Loucy (cell line): ENCODE results near the gene ANKRD34B.

Experiments used
- H2AFZ ChIP-seq: fragments of 200-600 bp; sonication (generic); 2 replicates; pipeline ENCODE4 v1.6.0; 2016; ENCODE audit warnings: antibody characterized with exemption, mild to moderate bottlenecking, low read length, moderate library complexity
- H3F3A ChIP-seq: fragments of 200-600 bp; 2 replicates; pipeline ENCODE4 v1.6.0; 2016; ENCODE audit warnings: antibody characterized with exemption, low read depth, mild to moderate bottlenecking
- H3K27me3 ChIP-seq: fragments of 200-600 bp; sonication (generic); 2 replicates; pipeline ENCODE4 v1.6.1; 2014; ENCODE audit warnings: low read length, mild to moderate bottlenecking; ENCODE audit not compliant: insufficient read depth, poor library complexity, severe bottlenecking
- H3K36me3 ChIP-seq: fragments of 200-600 bp; sonication (generic); 2 replicates; pipeline ENCODE4 v1.6.1; 2016; ENCODE audit warnings: low read length; ENCODE audit not compliant: insufficient read depth
- H3K4me1 ChIP-seq: fragments of 200-600 bp; sonication (generic); 2 replicates; pipeline ENCODE4 v1.5.1; 2014; ENCODE audit warnings: low read length, mild to moderate bottlenecking; ENCODE audit not compliant: insufficient read depth, poor library complexity, severe bottlenecking
- H3K4me2 ChIP-seq: fragments of 200-600 bp; sonication (generic); 2 replicates; pipeline ENCODE4 v1.6.0; 2014; ENCODE audit warnings: antibody characterized with exemption, low read length, low read depth, mild to moderate bottlenecking; ENCODE audit not compliant: poor library complexity, severe bottlenecking
- H3K4me3 ChIP-seq: fragments of 200-600 bp; sonication (generic); 2 replicates; pipeline ENCODE4 v1.5.1; 2014; ENCODE audit warnings: low read length, mild to moderate bottlenecking, mixed read lengths; ENCODE audit not compliant: poor library complexity, severe bottlenecking
- H3K79me2 ChIP-seq: fragments of 200-600 bp; sonication (generic); 2 replicates; pipeline ENCODE4 v1.6.1; 2014; ENCODE audit warnings: low read length; ENCODE audit not compliant: insufficient read depth
- H3K9ac ChIP-seq: fragments of 200-600 bp; sonication (generic); 2 replicates; pipeline ENCODE4 v1.6.0; 2014; ENCODE audit warnings: mild to moderate bottlenecking, low read depth, low read length, moderate library complexity; ENCODE audit not compliant: poor library complexity, severe bottlenecking
- H3K9me2 ChIP-seq: fragments of 200-600 bp; sonication (generic); replicated peaks from 2 replicates; pipeline ENCODE4 v1.6.1; 2016; ENCODE audit warnings: low read depth, low read length, mixed read lengths
- H3K9me3 ChIP-seq: fragments of 200-600 bp; sonication (generic); 2 replicates; pipeline ENCODE4 v1.6.1; 2014; ENCODE audit warnings: mild to moderate bottlenecking, antibody characterized with exemption, low read length, low read depth; ENCODE audit not compliant: insufficient read depth
- H4K20me1 ChIP-seq: fragments of 200-600 bp; sonication (generic); 2 replicates; pipeline ENCODE4 v1.6.0; 2014; ENCODE audit warnings: antibody characterized with exemption, low read length, mild to moderate bottlenecking; ENCODE audit not compliant: insufficient read depth, poor library complexity, severe bottlenecking
- CTCF ChIP-seq: fragments of 200-600 bp; sonication (generic); conservative IDR thresholded peaks from 2 replicates; pipeline ENCODE4 v1.5.1; 2014; ENCODE audit warnings: mild to moderate bottlenecking, antibody characterized with exemption, low read length
- EZH2phosphoT487 ChIP-seq: fragments of 200-600 bp; IDR thresholded peaks from 2 replicates; pipeline ENCODE4 v1.6.1; 2018; ENCODE audit warnings: antibody characterized with exemption, mild to moderate bottlenecking, moderate library complexity, borderline replicate concordance

ANKRD34B gene

GRCh38 chr5:80507663-80508062, 62.4 kb downstream of the ANKRD34B start:
- Histone ChIP-seq H3K4me3 (no peak overlapping the region), H3K27me3 (no peaks in the 10 kb centered on the region), H3K4me2 (no peak overlapping the region), H3K9me3 (no peaks in the 10 kb centered on the region), H3F3A (no peaks in the 10 kb centered on the region), H3K36me3 (no peaks in the 10 kb centered on the region), H3K9me2 (no peaks in the 10 kb centered on the region), H2AFZ (no peak overlapping the region), H3K9ac (no peak overlapping the region), H4K20me1 (no peaks in the 10 kb centered on the region), H3K79me2 (no peaks in the 10 kb centered on the region), H3K4me1 (no peaks in the 10 kb centered on the region)
- no peak for TF ChIP-seq EZH2phosphoT487
- no peak for TF ChIP-seq CTCF
